HEK293 (cell line): Measurements from ENCODE around the gene MSL3B.

Experiments
- CTCF ChIA-PET: fragments of 350-600 bp; formaldehyde crosslinking; extraction: SDS; loops from one replicate; lab custom pipeline; 2021; ENCODE audit warnings: antibody characterized with exemption; lab: Yijun Ruan, JAX
- POLR2A ChIA-PET: fragments of 300-600 bp; formaldehyde crosslinking; extraction: SDS; loops from one replicate; lab custom pipeline; 2020; ENCODE audit warnings: antibody characterized with exemption, inconsistent platforms; lab: Yijun Ruan, JAX
- H3K27ac ChIP-seq: fragments of 200-500 bp; sonication (Bioruptor generic); 2 replicates; pipeline ENCODE4 v1.5.1; 2014; ENCODE audit warnings: low read depth, low read length, control low read depth, inconsistent platforms; ENCODE audit errors: extremely low read depth
- H3K36me3 ChIP-seq, 2 experiments: fragments of 200-500 bp in 1 of 2; sonication (Bioruptor generic) in 1 of 2; 1 replicate in 1 of 2; 2 replicates in 1 of 2; pipeline ENCODE4 v1.5.1; 2014 to 2017; ENCODE audit warnings: inconsistent platforms in 2 of 2, low read length in 2 of 2; ENCODE audit not compliant: control insufficient read depth in 2 of 2, insufficient read depth in 1 of 2
- H3K4me1 ChIP-seq: fragments of 200-500 bp; sonication (Bioruptor generic); 2 replicates; pipeline ENCODE4 v1.5.1; 2014; ENCODE audit warnings: mild to moderate bottlenecking, low read length, inconsistent platforms; ENCODE audit not compliant: control insufficient read depth, insufficient read depth
- H3K4me3 ChIP-seq: 2 replicates; pipeline ENCODE4 v1.5.1; 2011; ENCODE audit warnings: low read depth, mild to moderate bottlenecking, control low read depth, low read length, moderate library complexity
- H3K9me3 ChIP-seq: fragments of 200-500 bp; sonication (Bioruptor generic); 2 replicates; pipeline ENCODE4 v1.5.1; 2014; ENCODE audit warnings: low read depth, low read length, inconsistent platforms; ENCODE audit not compliant: control insufficient read depth, insufficient read depth
- GLIS1 ChIP-seq: fragments of 450-650 bp; formaldehyde crosslinking; IDR thresholded peaks from 2 replicates; pipeline ENCODE4 v1.5.1; 2016; ENCODE audit warnings: missing biosample characterization, missing genetic modification characterization
- HOXD13 ChIP-seq: sonication (generic); formaldehyde crosslinking; IDR thresholded peaks from 2 replicates; pipeline ENCODE4 v1.8.0; 2022; ENCODE audit warnings: missing genetic modification reagents, borderline replicate concordance
- KLF16 ChIP-seq: fragments of 450-650 bp; formaldehyde crosslinking; IDR thresholded peaks from 2 replicates; pipeline ENCODE4 v1.5.1; 2017; ENCODE audit warnings: missing biosample characterization, missing genetic modification characterization
- MEIS1 ChIP-seq: sonication (generic); formaldehyde crosslinking; IDR thresholded peaks from 2 replicates; pipeline ENCODE4 v1.8.1; 2022; ENCODE audit warnings: missing genetic modification reagents, mild to moderate bottlenecking, borderline replicate concordance
- MYNN ChIP-seq: fragments of 450-650 bp; formaldehyde crosslinking; IDR thresholded peaks from 2 replicates; pipeline ENCODE4 v1.5.1; 2016; ENCODE audit warnings: missing biosample characterization, missing genetic modification characterization, borderline replicate concordance
- PRDM1 ChIP-seq: fragments of 450-650 bp; formaldehyde crosslinking; IDR thresholded peaks from 2 replicates; pipeline ENCODE4; 2016; ENCODE audit warnings: missing biosample characterization, missing genetic modification characterization
- SETDB1 ChIP-seq: IDR thresholded peaks from one replicate; pipeline ENCODE4 v1.6.1; 2017; ENCODE audit warnings: mild to moderate bottlenecking, low read length, moderate library complexity, mixed read lengths; ENCODE audit not compliant: insufficient read length
- TCF7L2 ChIP-seq: IDR thresholded peaks from 2 replicates; pipeline ENCODE4 v1.6.1; 2011; ENCODE audit warnings: low read depth, mild to moderate bottlenecking, inconsistent platforms, low read length, moderate library complexity, borderline replicate concordance
- ZFP3 ChIP-seq: fragments of 450-650 bp; formaldehyde crosslinking; IDR thresholded peaks from 2 replicates; pipeline ENCODE4 v1.5.1; 2016; ENCODE audit warnings: low read depth, missing biosample characterization, missing genetic modification characterization
- ZNF10 ChIP-seq: fragments of 450-650 bp; formaldehyde crosslinking; IDR thresholded peaks from 2 replicates; pipeline ENCODE4 v1.5.1; 2017; ENCODE audit warnings: missing biosample characterization, missing genetic modification characterization
- ZNF175 ChIP-seq: fragments of 450-650 bp; formaldehyde crosslinking; IDR thresholded peaks from 2 replicates; pipeline ENCODE4 v1.5.1; 2016; ENCODE audit warnings: missing biosample characterization, missing genetic modification characterization
- ZNF214 ChIP-seq: fragments of 450-650 bp; formaldehyde crosslinking; IDR thresholded peaks from 2 replicates; pipeline ENCODE4 v1.5.1; 2017; ENCODE audit warnings: missing biosample characterization, mild to moderate bottlenecking, missing genetic modification characterization, borderline replicate concordance
- ZNF223 ChIP-seq: fragments of 450-650 bp; formaldehyde crosslinking; IDR thresholded peaks from 2 replicates; pipeline ENCODE4 v1.5.1; 2016; ENCODE audit warnings: missing biosample characterization, missing genetic modification characterization
- ZNF274 ChIP-seq, 2 experiments: fragments of 200-500 bp in 1 of 2; fragments of 450-650 bp in 1 of 2; sonication (Bioruptor generic) in 1 of 2; formaldehyde crosslinking in 1 of 2; IDR thresholded peaks; 2 replicates each; pipeline versions ENCODE4 v1.5.1 to v1.6.1; 2014 to 2016; ENCODE audit warnings: borderline replicate concordance in 1 of 2, inconsistent platforms in 1 of 2, low read length in 1 of 2, missing biosample characterization in 1 of 2, missing genetic modification characterization in 1 of 2
- ZNF324 ChIP-seq: fragments of 450-650 bp; formaldehyde crosslinking; IDR thresholded peaks from 2 replicates; pipeline ENCODE4 v1.5.1; 2016; ENCODE audit warnings: missing biosample characterization, missing genetic modification characterization
- ZNF423 ChIP-seq: fragments of 450-650 bp; formaldehyde crosslinking; IDR thresholded peaks from 2 replicates; pipeline ENCODE4 v1.5.1; 2016; ENCODE audit warnings: missing biosample characterization, missing genetic modification characterization
- ZNF560 ChIP-seq: fragments of 450-650 bp; formaldehyde crosslinking; IDR thresholded peaks from 2 replicates; pipeline ENCODE4 v1.5.1; 2017; ENCODE audit warnings: missing biosample characterization, missing genetic modification characterization, borderline replicate concordance
- ZNF580 ChIP-seq: fragments of 450-650 bp; formaldehyde crosslinking; IDR thresholded peaks from 2 replicates; pipeline ENCODE4 v1.5.1; 2016; ENCODE audit warnings: missing biosample characterization, missing genetic modification characterization
- ZNF610 ChIP-seq: fragments of 450-650 bp; formaldehyde crosslinking; IDR thresholded peaks from 2 replicates; pipeline ENCODE4 v1.5.1; 2016; ENCODE audit warnings: missing biosample characterization, missing genetic modification characterization, borderline replicate concordance
- ZNF626 ChIP-seq: fragments of 450-650 bp; sonication (Bioruptor Pico); formaldehyde crosslinking; IDR thresholded peaks from 2 replicates; pipeline ENCODE4 v1.5.1; 2018; ENCODE audit warnings: missing biosample characterization, missing genetic modification characterization, inconsistent platforms
- ZNF639 ChIP-seq: fragments of 450-650 bp; formaldehyde crosslinking; IDR thresholded peaks from 2 replicates; pipeline ENCODE4 v1.5.1; 2016; ENCODE audit warnings: missing biosample characterization, missing genetic modification characterization
- ZNF747 ChIP-seq: fragments of 450-650 bp; formaldehyde crosslinking; IDR thresholded peaks from 2 replicates; pipeline ENCODE4 v1.5.1; 2016; ENCODE audit warnings: missing biosample characterization, missing genetic modification characterization
- ZSCAN18 ChIP-seq: fragments of 450-650 bp; formaldehyde crosslinking; IDR thresholded peaks from 2 replicates; pipeline ENCODE4 v1.5.1; 2016; ENCODE audit warnings: missing biosample characterization, missing genetic modification characterization
- TF ChIP-seq, protein P1 (sequence below): fragments of 450-650 bp; formaldehyde crosslinking; IDR thresholded peaks from 2 replicates; pipeline ENCODE4 v1.5.1; 2016; ENCODE audit warnings: missing biosample characterization, missing genetic modification characterization
- TF ChIP-seq, protein P2 (sequence below): fragments of 450-650 bp; formaldehyde crosslinking; IDR thresholded peaks from 2 replicates; pipeline ENCODE4 v1.5.1; 2016; ENCODE audit warnings: missing biosample characterization, missing genetic modification characterization
- TF ChIP-seq, protein P3 (sequence below): fragments of 450-650 bp; formaldehyde crosslinking; IDR thresholded peaks from 2 replicates; pipeline ENCODE4 v1.5.1; 2016; ENCODE audit warnings: missing biosample characterization, missing genetic modification characterization, low read depth
- TF ChIP-seq, protein P4 (sequence below): fragments of 450-650 bp; formaldehyde crosslinking; IDR thresholded peaks from 2 replicates; pipeline ENCODE4 v1.5.1; 2016; ENCODE audit warnings: missing biosample characterization, missing genetic modification characterization

The MSL3B gene

DNA sequence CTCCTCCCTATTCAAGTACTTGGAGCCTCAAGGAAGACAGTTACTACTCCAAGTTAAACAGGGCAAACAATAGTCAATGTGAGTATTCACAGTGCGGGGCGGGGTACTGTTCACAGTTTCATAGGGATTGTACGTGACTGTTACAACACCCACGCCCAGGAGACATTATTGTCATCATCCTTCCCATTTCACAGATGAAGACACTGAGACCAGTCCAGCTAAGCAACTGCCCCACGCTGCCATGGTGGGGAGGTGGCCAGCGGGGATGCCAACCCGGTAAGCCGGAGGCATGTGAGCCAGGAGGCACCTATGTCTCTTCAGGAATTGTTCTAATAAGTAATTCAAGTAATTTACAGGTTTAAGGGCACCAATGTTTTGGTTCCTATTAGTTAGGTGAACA lies 14.8 kb downstream of the MSL3B start:
- H3K4me1 ChIP-seq = no peaks in the 10 kb centered on the region
- ChIA-PET POLR2A (interaction anchor here (1.4 to 2.2 kb wide), 2 partner anchors 14 to 287 kb away, joined by 3 to 6 read pairs; partner anchors contain the start of gene USP40), CTCF (interaction anchor here (2.2 kb wide), 1 partner anchor 11 kb away, joined by 7 read pairs; no protein-coding TSS in a partner anchor)
- H3K4me3 ChIP-seq = peak overlapping the region; percentile 94
- peaks cover 33 to 52% of the 10 kb centered on the region in 2 experiments for H3K36me3 ChIP-seq
- no peak overlapping the region for H3K27ac ChIP-seq
- H3K9me3 ChIP-seq = no peaks in the 10 kb centered on the region
- TF ChIP-seq ZNF747 (tag by site-specific recombination) (no peak), ZNF214 (tag by site-specific recombination) (no peak), TCF7L2 (no peak), ZNF324 (tag by site-specific recombination) (no peak), MYNN (tag by site-specific recombination) (no peak), ZNF223 (tag by site-specific recombination) (no peak), ZSCAN18 (tag by site-specific recombination) (no peak), ZNF639 (no peak), ZNF626 (tag by site-specific recombination) (no peak), PRDM1 (tag by site-specific recombination) (no peak), GLIS1 (tag by site-specific recombination) (no peak), HOXD13 (CRISPR knock-in tag) (no peak)
- TF ChIP-seq, protein P1, sequence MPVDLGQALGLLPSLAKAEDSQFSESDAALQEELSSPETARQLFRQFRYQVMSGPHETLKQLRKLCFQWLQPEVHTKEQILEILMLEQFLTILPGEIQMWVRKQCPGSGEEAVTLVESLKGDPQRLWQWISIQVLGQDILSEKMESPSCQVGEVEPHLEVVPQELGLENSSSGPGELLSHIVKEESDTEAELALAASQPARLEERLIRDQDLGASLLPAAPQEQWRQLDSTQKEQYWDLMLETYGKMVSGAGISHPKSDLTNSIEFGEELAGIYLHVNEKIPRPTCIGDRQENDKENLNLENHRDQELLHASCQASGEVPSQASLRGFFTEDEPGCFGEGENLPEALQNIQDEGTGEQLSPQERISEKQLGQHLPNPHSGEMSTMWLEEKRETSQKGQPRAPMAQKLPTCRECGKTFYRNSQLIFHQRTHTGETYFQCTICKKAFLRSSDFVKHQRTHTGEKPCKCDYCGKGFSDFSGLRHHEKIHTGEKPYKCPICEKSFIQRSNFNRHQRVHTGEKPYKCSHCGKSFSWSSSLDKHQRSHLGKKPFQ (tag by site-specific recombination) = no peak
- TF ChIP-seq, protein P2, sequence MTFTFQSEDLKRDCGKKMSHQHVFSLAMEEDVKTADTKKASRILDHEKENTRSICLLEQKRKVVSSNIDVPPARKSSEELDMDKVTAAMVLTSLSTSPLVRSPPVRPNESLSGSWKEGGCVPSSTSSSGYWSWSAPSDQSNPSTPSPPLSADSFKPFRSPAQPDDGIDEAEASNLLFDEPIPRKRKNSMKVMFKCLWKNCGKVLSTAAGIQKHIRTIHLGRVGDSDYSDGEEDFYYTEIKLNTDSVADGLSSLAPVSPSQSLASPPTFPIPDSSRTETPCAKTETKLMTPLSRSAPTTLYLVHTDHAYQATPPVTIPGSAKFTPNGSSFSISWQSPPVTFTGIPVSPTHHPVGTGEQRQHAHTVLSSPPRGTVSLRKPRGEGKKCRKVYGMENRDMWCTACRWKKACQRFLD (tag by site-specific recombination) = no peak
- TF ChIP-seq, protein P3, sequence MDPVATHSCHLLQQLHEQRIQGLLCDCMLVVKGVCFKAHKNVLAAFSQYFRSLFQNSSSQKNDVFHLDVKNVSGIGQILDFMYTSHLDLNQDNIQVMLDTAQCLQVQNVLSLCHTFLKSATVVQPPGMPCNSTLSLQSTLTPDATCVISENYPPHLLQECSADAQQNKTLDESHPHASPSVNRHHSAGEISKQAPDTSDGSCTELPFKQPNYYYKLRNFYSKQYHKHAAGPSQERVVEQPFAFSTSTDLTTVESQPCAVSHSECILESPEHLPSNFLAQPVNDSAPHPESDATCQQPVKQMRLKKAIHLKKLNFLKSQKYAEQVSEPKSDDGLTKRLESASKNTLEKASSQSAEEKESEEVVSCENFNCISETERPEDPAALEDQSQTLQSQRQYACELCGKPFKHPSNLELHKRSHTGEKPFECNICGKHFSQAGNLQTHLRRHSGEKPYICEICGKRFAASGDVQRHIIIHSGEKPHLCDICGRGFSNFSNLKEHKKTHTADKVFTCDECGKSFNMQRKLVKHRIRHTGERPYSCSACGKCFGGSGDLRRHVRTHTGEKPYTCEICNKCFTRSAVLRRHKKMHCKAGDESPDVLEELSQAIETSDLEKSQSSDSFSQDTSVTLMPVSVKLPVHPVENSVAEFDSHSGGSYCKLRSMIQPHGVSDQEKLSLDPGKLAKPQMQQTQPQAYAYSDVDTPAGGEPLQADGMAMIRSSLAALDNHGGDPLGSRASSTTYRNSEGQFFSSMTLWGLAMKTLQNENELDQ (tag by site-specific recombination) = no peak

GRCh38 chr2:233852056-233852455 lies 16.1 kb downstream of the MSL3B start:
- Histone ChIP-seq H3K4me3 (no peak overlapping the region), H3K27ac (no peak overlapping the region), H3K4me1 (no peaks in the 10 kb centered on the region), H3K9me3 (no peaks in the 10 kb centered on the region), H3K36me3 (peaks cover 42 to 65% of the 10 kb centered on the region in 2 experiments)
- CTCF ChIA-PET = no interaction called here
- POLR2A ChIA-PET = no interaction called here
- TF ChIP-seq ZNF580 (no peak), ZNF560 (tag by site-specific recombination) (no peak), ZNF175 (tag by site-specific recombination) (no peak), ZNF610 (tag by site-specific recombination) (no peak), MEIS1 (CRISPR knock-in tag) (no peak), KLF16 (tag by site-specific recombination) (no peak), ZNF274 (IDR thresholded peaks at IDR 0.05; ENCODE audit: low read length) (no peak), ZNF274 (tag by site-specific recombination; IDR thresholded peaks at IDR 0.05; ENCODE audit: borderline replicate concordance) (no peak), SETDB1 (no peak), ZNF423 (tag by site-specific recombination) (no peak), ZFP3 (tag by site-specific recombination) (no peak), ZNF10 (tag by site-specific recombination) (no peak)
- TF ChIP-seq, protein P4, sequence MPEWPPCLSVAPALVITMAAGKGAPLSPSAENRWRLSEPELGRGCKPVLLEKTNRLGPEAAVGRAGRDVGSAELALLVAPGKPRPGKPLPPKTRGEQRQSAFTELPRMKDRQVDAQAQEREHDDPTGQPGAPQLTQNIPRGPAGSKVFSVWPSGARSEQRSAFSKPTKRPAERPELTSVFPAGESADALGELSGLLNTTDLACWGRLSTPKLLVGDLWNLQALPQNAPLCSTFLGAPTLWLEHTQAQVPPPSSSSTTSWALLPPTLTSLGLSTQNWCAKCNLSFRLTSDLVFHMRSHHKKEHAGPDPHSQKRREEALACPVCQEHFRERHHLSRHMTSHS = no peak
